IMR-90 (cell line): ENCODE data around the gene KIF1B. TPM values are rescaled to one million over a fixed set of nuclear protein-coding genes. Genes with fewer than 3 reads are reported as not detected.

ENCODE experiments used
- ATAC-seq: fragments of 200-7000 bp; cut with Tn5 transposase; 2 replicates; pipeline ENCODE4 v1.9.1; 2020; ENCODE audit warnings: low read depth, mild to moderate bottlenecking, moderate library complexity
- BruUV-seq: library from RNA; stranded (reverse); fragments of 400-500 nt; replicated peaks from 2 replicates; lab custom pipeline; 2021; lab: Mats Ljungman, UMichigan
- CTCF ChIA-PET: fragments of 300-600 bp; formaldehyde crosslinking; extraction: SDS; loops from one replicate; lab custom pipeline; 2021; ENCODE audit warnings: antibody characterized with exemption; lab: Yijun Ruan, JAX
- POLR2A ChIA-PET: fragments of 300-600 bp; sonication (Branson Sonifier 250); formaldehyde crosslinking; loops from one replicate; lab custom pipeline; 2022; ENCODE audit warnings: antibody characterized with exemption; ENCODE audit not compliant: unreplicated experiment; lab: Charles Lee
- DNase-seq: peaks from one replicate; pipeline ENCODE4 v3.0.0; 2013
- H2AFZ ChIP-seq: replicated peaks from 2 replicates; pipeline ENCODE3; 2013; ENCODE audit warnings: low read length, mild to moderate bottlenecking; ENCODE audit not compliant: poor library complexity
- H2AK5ac ChIP-seq: 2 replicates; pipeline ENCODE4 v1.6.1; 2013; ENCODE audit warnings: low read depth, low read length, inconsistent platforms
- H2AK9ac ChIP-seq: replicated peaks from 2 replicates; pipeline ENCODE3; 2013; ENCODE audit warnings: mild to moderate bottlenecking, low read depth, low read length, moderate library complexity; ENCODE audit not compliant: poor library complexity
- H2BK120ac ChIP-seq: 2 replicates; pipeline ENCODE4 v1.6.1; 2013; ENCODE audit warnings: low read depth, low read length, inconsistent platforms
- H2BK15ac ChIP-seq: 3 replicates; pipeline ENCODE4 v1.6.1; 2013; ENCODE audit warnings: low read depth, low read length, inconsistent platforms
- H2BK20ac ChIP-seq: 2 replicates; pipeline ENCODE4 v1.6.1; 2013; ENCODE audit warnings: low read depth, mild to moderate bottlenecking, inconsistent platforms, low read length, moderate library complexity
- H2BK5ac ChIP-seq: 2 replicates; pipeline ENCODE4 v1.6.1; 2013; ENCODE audit warnings: mild to moderate bottlenecking, low read depth, low read length, inconsistent platforms; ENCODE audit not compliant: poor library complexity, severe bottlenecking
- H3K14ac ChIP-seq: replicated peaks from 2 replicates; pipeline ENCODE4 v1.6.1; 2013; ENCODE audit warnings: low read depth, low read length, inconsistent platforms
- H3K18ac ChIP-seq: 2 replicates; pipeline ENCODE4 v1.6.1; 2013; ENCODE audit warnings: low read depth, low read length, control low read depth
- H3K23ac ChIP-seq: 2 replicates; pipeline ENCODE4 v1.6.1; 2013; ENCODE audit warnings: low read depth, low read length, inconsistent platforms
- H3K27ac ChIP-seq: 2 replicates; pipeline ENCODE4 v1.5.1; 2013; ENCODE audit warnings: mild to moderate bottlenecking, control low read depth, low read length; ENCODE audit not compliant: insufficient read depth
- H3K27me3 ChIP-seq: 2 replicates; pipeline ENCODE4 v1.6.1; 2013; ENCODE audit warnings: low read length; ENCODE audit not compliant: control insufficient read depth, insufficient read depth
- H3K36me3 ChIP-seq: 2 replicates; pipeline ENCODE4 v1.6.1; 2013; ENCODE audit warnings: low read length, mixed read lengths; ENCODE audit not compliant: control insufficient read depth, insufficient read depth
- H3K4ac ChIP-seq: 2 replicates; pipeline ENCODE4 v1.6.1; 2013; ENCODE audit warnings: low read depth, low read length, inconsistent platforms
- H3K4me1 ChIP-seq: 2 replicates; pipeline ENCODE4 v1.6.1; 2013; ENCODE audit warnings: low read length, mixed read lengths; ENCODE audit not compliant: control insufficient read depth, insufficient read depth
- H3K4me2 ChIP-seq: 2 replicates; pipeline ENCODE4 v1.6.1; 2013; ENCODE audit warnings: low read depth, mild to moderate bottlenecking, control low read depth, low read length, moderate library complexity
- H3K4me3 ChIP-seq: 2 replicates; pipeline ENCODE4 v1.5.1; 2013; ENCODE audit warnings: low read depth, mild to moderate bottlenecking, control low read depth, low read length, moderate library complexity; ENCODE audit not compliant: insufficient read depth
- H3K56ac ChIP-seq: 2 replicates; pipeline ENCODE4 v1.6.1; 2013; ENCODE audit warnings: low read length, inconsistent platforms; ENCODE audit not compliant: insufficient read depth; ENCODE audit errors: extremely low read depth
- H3K79me1 ChIP-seq, 2 experiments: 2 replicates each; pipeline ENCODE4 v1.6.1; 2013; ENCODE audit warnings: low read length in 2 of 2, inconsistent platforms in 1 of 2, low read depth in 1 of 2
- H3K9ac ChIP-seq: 2 replicates; pipeline ENCODE4 v1.6.1; 2013; ENCODE audit warnings: low read depth, low read length, control low read depth
- H3K9me1 ChIP-seq: 2 replicates; pipeline ENCODE4 v1.6.1; 2013; ENCODE audit warnings: low read length, inconsistent platforms; ENCODE audit not compliant: insufficient read depth
- H3K9me3 ChIP-seq: 2 replicates; pipeline ENCODE4 v1.6.1; 2013; ENCODE audit warnings: low read length; ENCODE audit not compliant: control insufficient read depth, insufficient read depth
- H4K20me1 ChIP-seq: 2 replicates; pipeline ENCODE4 v1.6.1; 2013; ENCODE audit warnings: low read length, inconsistent platforms; ENCODE audit not compliant: insufficient read depth
- H4K5ac ChIP-seq: 2 replicates; pipeline ENCODE4 v1.6.1; 2013; ENCODE audit warnings: mild to moderate bottlenecking, low read depth, low read length, control low read depth
- H4K8ac ChIP-seq, 2 experiments: 2 replicates each; pipeline ENCODE4 v1.6.1; 2013; ENCODE audit warnings: low read depth in 2 of 2, low read length in 2 of 2, control low read depth in 1 of 2, inconsistent platforms in 1 of 2
- H4K91ac ChIP-seq: 2 replicates; pipeline ENCODE4 v1.6.1; 2013; ENCODE audit warnings: low read depth, low read length, inconsistent platforms; ENCODE audit not compliant: insufficient read depth
- CEBPB ChIP-seq: IDR thresholded peaks from 2 replicates; pipeline ENCODE4 v1.6.1; 2012; ENCODE audit warnings: low read depth, low read length, improper control_type of control experiment
- FOS ChIP-seq: fragments of 150-350 bp; IDR thresholded peaks from 2 replicates; pipeline ENCODE4 v1.6.1; 2016; ENCODE audit warnings: low read depth, low read length
- NFE2L2 ChIP-seq: fragments of 150-350 bp; IDR thresholded peaks from 2 replicates; pipeline ENCODE4 v1.6.1; 2016; ENCODE audit warnings: low read depth, mild to moderate bottlenecking, low read length
- RAD21 ChIP-seq: IDR thresholded peaks from 2 replicates; pipeline ENCODE4 v1.6.1; 2012; ENCODE audit warnings: low read length, improper control_type of control experiment
- RFX5 ChIP-seq: IDR thresholded peaks from 2 replicates; pipeline ENCODE4 v1.8.0; 2012; ENCODE audit warnings: low read depth, mild to moderate bottlenecking, low read length, moderate library complexity
- WGBS, 2 experiments: methylation state at CpG; one replicate each; pipeline versions ENCODE4 v1.1.5 to v1.1.7; 2013; ENCODE audit warnings: missing lambda C conversion rate in 2 of 2; ENCODE audit not compliant: insufficient read length in 1 of 2; ENCODE audit errors: extremely low coverage in 2 of 2; 5-methylcytosine and 5-hydroxymethylcytosine counted together
- dilution Hi-C: fragments of 300-500 bp; cut with HindIII; formaldehyde crosslinking; loops from one replicate; pipeline ENCODE4 v1.14.3; 2018; ENCODE audit warnings: low sequenced_read_pairs; ENCODE audit not compliant: unreplicated experiment
- in situ Hi-C: fragments of 300-500 bp; cut with MboI; formaldehyde crosslinking; loops from 3 replicates; pipeline ENCODE4 v1.14.3; 2019; ENCODE audit warnings: low sequenced_read_pairs, inconsistent platforms, mixed read lengths
- intact Hi-C: fragments of 100-400 bp; cut with micrococcal nuclease; formaldehyde crosslinking; loops from 2 replicates; pipeline ENCODE4 v1.10.0; 2022
- polyA plus RNA-seq, 3 experiments: library from polyadenylated mRNA; depleted of rRNA; stranded (reverse); fragments of >200 nt; gene quantifications; 2 replicates each; pipeline ENCODE4 v1.2.3, GENCODE V29; 2012; ENCODE audit warnings: low replicate concordance in 1 of 3
- total RNA-seq: library from RNA; depleted of rRNA; stranded (reverse); fragments of >200 nt; gene quantifications from 2 replicates; pipeline ENCODE4 v1.2.3, GENCODE V29; 2012
- TF ChIP-seq, protein P1 (sequence below): conservative IDR thresholded peaks from 2 replicates; pipeline ENCODE4 v1.5.1; 2012; ENCODE audit warnings: mild to moderate bottlenecking, low read depth, low read length, improper control_type of control experiment
- TF ChIP-seq, protein P2 (sequence below): fragments of 150-350 bp; IDR thresholded peaks from 2 replicates; pipeline ENCODE4 v1.6.1; 2017; ENCODE audit warnings: mild to moderate bottlenecking, antibody characterized with exemption, low read length, low read depth

KIF1B gene
- total and polyA plus RNA-seq, 2 of the 4 experiments (the other 2 are of a cell fraction): 13.0 to 21.1 TPM

DNA sequence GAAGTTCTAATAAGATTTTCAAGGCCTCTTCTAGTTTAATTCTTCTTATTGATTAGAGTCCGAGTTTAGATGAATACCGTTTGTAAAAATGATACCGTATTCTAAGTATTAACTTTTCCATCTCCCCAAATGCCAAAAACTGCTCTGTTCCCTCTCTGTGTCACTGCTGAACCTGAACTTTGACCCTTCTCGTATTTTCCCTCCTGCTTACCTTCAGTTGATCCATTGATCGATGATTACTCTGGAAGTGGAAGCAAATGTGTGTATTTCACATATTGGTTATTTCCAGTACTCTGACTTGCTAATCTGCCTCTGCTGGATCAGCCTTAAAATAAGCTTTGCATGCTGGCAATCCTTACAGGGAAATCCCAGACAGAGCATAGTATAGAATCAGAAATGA lies 68.5 kb downstream of the KIF1B start:
- Histone ChIP-seq H2AK9ac (no peak overlapping the region), H2BK15ac (no peak overlapping the region), H4K5ac (no peak overlapping the region), H3K9me3 (no peaks in the 10 kb centered on the region), H2AFZ (no peak overlapping the region), H3K4ac (no peak overlapping the region), H3K27ac (no peak overlapping the region), H4K8ac (no peak overlapping the region), H4K20me1 (peaks cover 6% of the 10 kb centered on the region; the same call in 1 of the 2 replicates), H3K4me1 (peaks cover 4% of the 10 kb centered on the region), H3K27me3 (no peaks in the 10 kb centered on the region), H3K14ac (no peak overlapping the region), H3K56ac (no peak overlapping the region), H2BK120ac (no peak overlapping the region), H2AK5ac (no peak overlapping the region), H3K36me3 (peaks cover 30% of the 10 kb centered on the region), H3K4me2 (no peak overlapping the region), H3K9me1 (peaks cover 5% of the 10 kb centered on the region), H3K23ac (no peak overlapping the region), H3K79me1 (peaks cover 12 to 16% of the 10 kb centered on the region in 2 experiments; a peak in 2 of 4 replicates), H3K18ac (no peak overlapping the region), H2BK20ac (no peak overlapping the region), H2BK5ac (no peak overlapping the region), H3K4me3 (no peak overlapping the region), H3K9ac (no peak overlapping the region), H4K91ac (no peak overlapping the region)
- POLR2A ChIA-PET: interaction anchor here (0.7 kb wide), 1 partner anchor 24 kb away, joined by 13 read pairs; no protein-coding TSS in a partner anchor
- no peak for TF ChIP-seq FOS
- TF ChIP-seq, protein P1, sequence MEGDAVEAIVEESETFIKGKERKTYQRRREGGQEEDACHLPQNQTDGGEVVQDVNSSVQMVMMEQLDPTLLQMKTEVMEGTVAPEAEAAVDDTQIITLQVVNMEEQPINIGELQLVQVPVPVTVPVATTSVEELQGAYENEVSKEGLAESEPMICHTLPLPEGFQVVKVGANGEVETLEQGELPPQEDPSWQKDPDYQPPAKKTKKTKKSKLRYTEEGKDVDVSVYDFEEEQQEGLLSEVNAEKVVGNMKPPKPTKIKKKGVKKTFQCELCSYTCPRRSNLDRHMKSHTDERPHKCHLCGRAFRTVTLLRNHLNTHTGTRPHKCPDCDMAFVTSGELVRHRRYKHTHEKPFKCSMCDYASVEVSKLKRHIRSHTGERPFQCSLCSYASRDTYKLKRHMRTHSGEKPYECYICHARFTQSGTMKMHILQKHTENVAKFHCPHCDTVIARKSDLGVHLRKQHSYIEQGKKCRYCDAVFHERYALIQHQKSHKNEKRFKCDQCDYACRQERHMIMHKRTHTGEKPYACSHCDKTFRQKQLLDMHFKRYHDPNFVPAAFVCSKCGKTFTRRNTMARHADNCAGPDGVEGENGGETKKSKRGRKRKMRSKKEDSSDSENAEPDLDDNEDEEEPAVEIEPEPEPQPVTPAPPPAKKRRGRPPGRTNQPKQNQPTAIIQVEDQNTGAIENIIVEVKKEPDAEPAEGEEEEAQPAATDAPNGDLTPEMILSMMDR: no peak
- TF ChIP-seq, protein P2, sequence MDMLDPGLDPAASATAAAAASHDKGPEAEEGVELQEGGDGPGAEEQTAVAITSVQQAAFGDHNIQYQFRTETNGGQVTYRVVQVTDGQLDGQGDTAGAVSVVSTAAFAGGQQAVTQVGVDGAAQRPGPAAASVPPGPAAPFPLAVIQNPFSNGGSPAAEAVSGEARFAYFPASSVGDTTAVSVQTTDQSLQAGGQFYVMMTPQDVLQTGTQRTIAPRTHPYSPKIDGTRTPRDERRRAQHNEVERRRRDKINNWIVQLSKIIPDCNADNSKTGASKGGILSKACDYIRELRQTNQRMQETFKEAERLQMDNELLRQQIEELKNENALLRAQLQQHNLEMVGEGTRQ: no peak
- TF ChIP-seq RFX5: no peak
- TF ChIP-seq NFE2L2: no peak
- no peak for TF ChIP-seq CEBPB
- no peak for TF ChIP-seq RAD21
- no TSS peak for BruUV-seq
- CTCF ChIA-PET: no interaction called here
- in situ Hi-C loops (no loop called here), intact Hi-C loops (no loop called here), dilution Hi-C loops (no loop called here)
- ATAC-seq (no peak), DNase-seq (no peak)
- no CpG with 5 or more reads among the region's 5 CpGs for WGBS, 2 experiments
